ENCODE measurements around the gene TMPRSS7.

TMPRSS7 gene

GRCh38 chr3:112109322-112109721, 74.8 kb downstream of the TMPRSS7 start:
- no peak for DNase-seq

- peak; percentile 79 to 83 (median 79) for DNase-seq
These were observed 77.4 kb downstream of the TMPRSS7 start for GRCh38 chr3:112111785-112112402.

DNA sequence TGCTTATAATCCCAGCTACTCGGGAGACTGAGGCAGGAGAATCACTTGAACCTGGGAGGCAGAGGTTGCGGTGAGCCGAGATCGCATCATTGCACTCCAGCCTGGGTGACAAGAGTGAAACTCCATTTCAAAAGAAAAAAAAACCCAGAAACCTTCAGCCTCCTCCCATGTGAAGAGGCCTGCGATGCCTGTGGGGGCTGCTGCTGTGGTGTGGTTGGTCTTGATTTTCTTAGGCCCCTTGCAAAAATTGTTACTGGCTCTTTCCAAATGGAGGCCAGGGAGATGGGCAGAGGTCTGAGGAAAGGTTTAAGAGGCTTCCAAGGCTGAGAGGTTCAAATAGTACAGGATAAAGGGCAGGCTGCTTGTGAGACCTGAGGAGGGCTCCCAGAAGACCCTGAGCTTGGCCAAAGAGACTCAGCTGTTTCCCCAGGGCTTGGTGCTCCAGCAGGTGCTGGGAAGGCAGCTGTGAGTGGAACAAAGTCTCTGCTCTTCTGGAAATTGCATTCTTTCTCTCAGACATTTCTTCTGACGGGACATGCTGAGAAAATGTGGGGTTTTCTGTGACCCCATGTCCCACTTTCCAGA, 80.1 kb downstream of the TMPRSS7 start:
- no peak for DNase-seq

GRCh38 chr3:112115161-112115739, 80.7 kb downstream of the TMPRSS7 start:
- peak; percentile 22 to 49 (median 43) for DNase-seq

- DNase-seq: no peak
These were observed 81.4 kb downstream of the TMPRSS7 start for GRCh38 chr3:112115806-112116383.

DNA sequence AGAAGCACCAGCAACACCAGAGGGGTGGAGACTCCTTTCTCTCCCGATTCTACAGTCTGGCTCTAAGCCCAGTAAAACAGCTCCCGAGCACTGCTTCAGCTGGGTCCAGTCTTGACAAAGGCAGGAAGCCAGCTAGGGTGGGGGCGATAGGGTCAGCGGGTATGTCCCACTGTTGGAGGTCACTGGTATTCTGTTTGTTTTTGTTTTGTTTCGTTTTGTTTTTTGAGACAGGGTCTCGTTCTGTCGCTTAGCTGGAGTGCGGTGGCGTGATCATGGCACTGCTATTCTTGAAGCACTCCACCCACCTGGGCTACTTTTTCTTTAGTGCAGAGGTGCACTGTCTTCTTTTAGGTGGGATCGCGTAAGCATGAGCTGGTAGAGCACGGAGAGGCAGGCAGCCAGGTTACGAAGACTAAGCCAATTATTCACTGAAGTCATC, 82.2 kb downstream of the TMPRSS7 start:
- no peak for DNase-seq

GRCh38 chr3:112117415-112117814, 82.9 kb downstream of the TMPRSS7 start:
- no peak for DNase-seq

DNA sequence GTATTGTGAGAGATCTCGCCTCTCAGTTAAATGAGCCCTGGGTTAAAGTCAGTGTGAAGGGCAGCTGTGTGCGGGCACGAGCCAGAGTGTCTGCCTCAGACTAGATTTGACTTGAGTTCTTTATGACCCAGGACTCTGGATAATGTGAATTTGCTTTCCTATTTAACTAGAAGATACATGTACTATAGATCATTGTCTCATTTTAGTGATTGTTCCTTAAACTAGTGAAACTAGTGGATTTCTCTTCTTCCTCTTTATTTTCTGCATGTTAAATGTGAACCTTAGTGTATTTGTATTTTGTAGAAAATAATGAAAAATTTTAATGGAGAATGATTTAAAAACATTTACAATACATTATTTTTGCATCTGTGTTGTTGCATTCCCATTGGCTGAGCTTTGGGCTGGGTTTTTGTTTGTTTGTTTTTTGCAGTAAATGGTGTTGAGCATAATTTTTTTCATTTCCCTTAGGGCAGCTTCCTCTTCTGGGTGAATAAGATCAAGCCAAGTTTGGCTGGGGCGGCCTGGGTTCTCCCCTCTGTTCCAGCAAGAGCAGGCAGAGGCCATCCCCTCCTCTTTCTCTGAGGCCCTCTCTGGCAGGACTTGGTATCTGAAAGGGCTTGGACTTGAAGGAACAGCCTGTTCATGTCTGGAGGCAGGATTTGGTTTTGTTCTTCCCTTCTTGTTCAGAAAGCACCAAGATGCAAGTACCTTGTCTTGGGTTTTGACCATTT, 83.5 kb downstream of the TMPRSS7 start:
- DNase-seq: peak; percentile 63 to 76 (median 74)

DNA sequence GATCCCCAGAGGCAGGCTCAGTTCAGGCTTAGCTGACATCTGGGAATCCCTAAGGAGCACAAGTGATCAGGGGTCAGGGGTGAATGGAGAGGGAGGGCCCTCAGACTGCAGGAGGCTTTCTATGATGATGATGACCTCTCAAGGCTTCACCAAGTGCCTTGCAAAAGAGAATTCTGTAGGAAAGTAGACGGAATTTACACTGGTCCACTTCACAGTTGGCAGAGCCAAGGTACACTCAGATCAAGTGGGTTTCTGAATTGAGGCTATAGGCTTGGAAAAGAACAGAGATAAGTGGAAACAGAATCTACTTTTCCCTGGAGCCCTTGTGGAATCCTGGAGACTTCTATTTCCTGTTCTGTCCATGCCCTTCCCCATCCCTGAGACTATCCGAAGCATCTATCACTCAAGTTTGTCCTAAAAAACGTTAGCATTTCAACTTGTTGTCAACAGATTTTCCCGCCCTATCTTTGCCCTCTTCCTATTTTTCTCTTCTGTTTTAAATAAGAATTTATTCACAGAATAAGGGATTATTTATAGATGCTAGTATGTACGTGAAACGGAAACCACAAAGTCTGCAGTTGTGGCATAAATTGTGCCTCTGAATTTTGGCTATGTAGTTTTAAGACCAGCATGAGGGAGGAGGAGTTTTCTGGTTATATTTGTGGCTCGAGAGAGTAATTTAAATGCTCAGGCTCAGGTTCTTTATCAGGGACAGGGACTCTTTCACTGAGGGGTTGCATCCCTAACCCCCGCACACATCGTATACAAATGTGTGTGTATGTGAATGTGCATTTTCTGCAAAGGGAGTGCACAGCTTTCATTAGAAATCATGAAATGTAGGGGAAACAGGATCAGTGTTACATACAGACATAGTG, 85.7 kb downstream of the TMPRSS7 start:
- no peak for DNase-seq

DNA sequence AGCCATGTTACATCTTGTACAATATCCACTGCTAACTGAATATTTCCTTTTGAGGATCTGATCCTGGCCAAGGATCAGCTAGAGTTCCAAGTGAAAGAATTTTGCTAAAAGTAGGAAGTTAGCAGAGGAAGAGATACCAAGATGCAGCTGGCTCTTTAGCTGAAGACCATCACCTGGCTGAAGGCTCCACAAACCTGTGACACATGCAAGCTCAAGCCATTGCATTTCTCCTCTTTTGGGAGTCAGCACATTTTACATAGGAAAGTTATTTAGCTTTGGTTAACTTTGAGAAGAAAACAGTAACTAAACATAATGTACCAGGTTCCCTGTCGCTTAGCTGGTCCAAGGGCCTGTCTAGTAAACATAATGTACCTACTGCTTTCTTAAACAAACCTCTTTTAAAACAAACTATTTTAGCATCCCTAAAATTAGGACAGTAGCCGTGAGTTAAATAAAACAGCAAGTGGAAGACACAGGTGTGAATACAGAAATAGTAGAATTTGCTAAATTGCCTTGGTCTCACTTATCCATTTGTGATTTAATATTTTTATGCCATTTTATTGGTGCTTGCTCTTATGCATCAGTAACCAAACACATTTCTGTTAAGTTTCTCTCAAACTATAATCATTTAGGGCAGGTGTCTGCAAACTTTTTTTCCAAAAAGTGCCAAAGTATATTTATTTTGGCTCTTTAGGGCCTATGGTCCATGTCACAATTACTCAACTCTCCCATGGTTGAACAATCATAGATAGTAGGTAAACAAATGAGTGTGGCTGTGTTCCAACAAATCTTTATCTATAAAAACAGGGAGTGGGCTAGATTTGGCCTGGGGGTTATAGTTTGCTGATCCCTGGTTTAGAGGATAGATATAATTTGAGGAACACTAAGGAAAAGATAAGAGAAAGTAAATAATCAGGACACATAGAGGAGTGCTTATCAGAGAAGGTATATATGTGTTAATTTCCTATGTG, 87.3 kb downstream of the TMPRSS7 start:
- no peak for DNase-seq

- no peak for DNase-seq
These were observed 88.3 kb downstream of the TMPRSS7 start for GRCh38 chr3:112122870-112123269.

GRCh38 chr3:112123548-112123947, 89.0 kb downstream of the TMPRSS7 start:
- DNase-seq: no peak

GRCh38 chr3:112124907-112125607, 90.5 kb downstream of the TMPRSS7 start:
- DNase-seq: no peak

GRCh38 chr3:112126511-112126911, 92.0 kb downstream of the TMPRSS7 start:
- DNase-seq: peak in 1 of 3 donors; percentile 8

GRCh38 chr3:112127522-112128494, 93.3 kb downstream of the TMPRSS7 start:
- peak; percentile 19 to 25 (median 25) for DNase-seq

DNA sequence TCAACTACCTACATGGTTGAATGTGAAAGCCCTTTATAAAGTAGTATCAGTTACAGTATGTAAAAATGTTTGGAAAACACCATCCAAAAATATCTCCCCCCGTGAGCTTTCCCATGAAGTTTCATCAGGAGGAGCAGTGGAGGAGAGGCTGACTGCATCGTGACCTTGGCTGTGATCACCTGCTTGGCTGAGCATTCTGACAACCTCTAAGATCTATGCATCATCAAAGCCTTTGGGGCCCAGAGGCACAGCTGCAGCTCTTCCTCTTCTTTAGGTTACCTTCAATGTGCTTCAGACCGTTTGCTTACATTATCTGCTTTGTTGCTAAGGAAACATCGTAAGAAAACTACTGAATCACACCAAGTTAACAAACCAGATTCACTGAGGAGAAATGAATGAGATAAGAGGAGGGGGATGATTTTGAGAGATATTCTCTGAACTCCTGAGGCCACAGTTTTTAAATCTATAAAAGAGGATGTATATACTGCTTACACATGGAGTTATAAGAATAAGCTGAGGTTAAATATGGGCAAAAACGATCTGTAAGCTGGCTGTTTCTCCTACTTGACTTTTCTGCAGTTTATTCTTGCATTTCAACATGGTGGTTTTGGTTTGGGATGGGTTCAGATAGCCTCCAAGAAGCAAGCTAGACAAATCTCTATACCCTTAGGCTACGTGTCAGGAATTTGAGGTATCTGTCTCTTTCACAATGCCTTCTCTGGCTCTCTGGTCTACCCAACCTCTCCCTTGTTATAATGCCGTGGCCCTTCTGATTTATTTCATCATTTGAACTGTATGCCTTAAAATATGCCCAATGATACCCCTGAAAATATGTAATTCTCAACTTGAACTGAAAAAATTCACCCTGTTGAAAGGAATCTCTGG, 94.5 kb downstream of the TMPRSS7 start:
- peak; percentile 27 to 40 (median 38) for DNase-seq

- no peak for DNase-seq
These were observed 95.5 kb downstream of the TMPRSS7 start for GRCh38 chr3:112129925-112130637.
